Peyer's patch (tissue), 4 donors: Measurements from ENCODE around the gene KIF2A. TPM values are rescaled to one million over a fixed set of nuclear protein-coding genes. Genes with fewer than 3 reads are reported as not detected.

Source experiments
- DNase-seq, 3 donors: peaks; one replicate each; pipeline ENCODE4 v3.0.0-alpha.2; 2017 to 2019
- H3K27ac ChIP-seq, 4 donors: fragments of 200-600 bp; sonication (generic); one replicate each; pipeline ENCODE4 v1.5.1; 2016 to 2019
- H3K27me3 ChIP-seq, 2 donors: fragments of 200-600 bp; sonication (generic); one replicate each; pipeline ENCODE4 v1.5.1; 2019
- H3K36me3 ChIP-seq, 3 donors: fragments of 200-600 bp; sonication (generic); one replicate each; pipeline ENCODE4 v1.5.1; 2016 to 2019
- H3K4me1 ChIP-seq, 4 donors: fragments of 200-600 bp; sonication (generic); one replicate each; pipeline ENCODE4 v1.5.1; 2016 to 2019
- H3K4me3 ChIP-seq, 4 donors: fragments of 200-600 bp; sonication (generic); 1 replicate in 3 of 4; 2 replicates in 1 of 4; pipeline ENCODE4 v1.5.1; 2016 to 2019; ENCODE audit warnings: mild to moderate bottlenecking in 1 of 4
- H3K9me3 ChIP-seq, 4 donors: fragments of 200-600 bp; sonication (generic); one replicate each; pipeline ENCODE4 v1.5.1; 2016 to 2019; ENCODE audit warnings: mild to moderate bottlenecking in 1 of 4
- CTCF ChIP-seq, 6 experiments: fragments of 450-650 bp in 4 of 6; fragments of 200-600 bp in 2 of 6; sonication (generic) in 1 of 6; IDR thresholded peaks; one replicate each; pipeline ENCODE4 v1.5.1; 2017 to 2019; ENCODE audit warnings: antibody characterized with exemption in 6 of 6, mild to moderate bottlenecking in 3 of 6, moderate library complexity in 1 of 6
- POLR2A ChIP-seq, 2 donors: fragments of 450-650 bp; IDR thresholded peaks; one replicate each; pipeline ENCODE4 v1.5.1; 2017; ENCODE audit warnings: antibody characterized with exemption in 2 of 2, mild to moderate bottlenecking in 2 of 2, moderate library complexity in 2 of 2
- total RNA-seq, 4 donors: library from RNA; depleted of rRNA; stranded (reverse); fragments of >200 nt; gene quantifications; one replicate each; pipeline ENCODE4 v1.1.0, GENCODE V29; 2016

The KIF2A gene
- total RNA-seq, 4 donors from 2014 or later = 38.3 to 71.8 (median 41.6) TPM

- Histone ChIP-seq H3K9me3 (no peaks in the 10 kb centered on the region), H3K4me3 (no peak overlapping the region), H3K36me3 (peaks cover 0 to 73% (median 0%) of the 10 kb centered on the region in 3 donors), H3K27ac (no peak overlapping the region), H3K4me1 (no peaks in the 10 kb centered on the region), H3K27me3 (no peaks in the 10 kb centered on the region)
- TF ChIP-seq CTCF (IDR thresholded peaks at IDR 0.05) (no peak), POLR2A (IDR thresholded peaks at IDR 0.05) (no peak)
- DNase-seq = no peak
Observed at GRCh38 chr5:62395210-62395950, 89.4 kb downstream of the KIF2A start.

- no peak for TF ChIP-seq CTCF (IDR thresholded peaks at IDR 0.05)
- TF ChIP-seq POLR2A (IDR thresholded peaks at IDR 0.05) = peak in 1 of 2 donors; percentile 63
- Histone ChIP-seq H3K4me1 (peaks cover 0 to 10% (median 4%) of the 10 kb centered on the region in 4 donors), H3K27me3 (no peaks in the 10 kb centered on the region), H3K27ac (peak within 1 kb of the TSS; percentile 86 to 98 (median 94)), H3K9me3 (no peaks in the 10 kb centered on the region), H3K36me3 (peaks cover 0 to 14% (median 0%) of the 10 kb centered on the region in 3 donors), H3K4me3 (peak within 1 kb of the TSS; percentile 60 to 96 (median 82))
- DNase-seq = peak; percentile 94 to 98 (median 96)
Observed at GRCh38 chr5:62403411-62404250, 97.6 kb downstream of the KIF2A start, which contains the start of gene DIMT1. Gene DIMT1 (minus strand): TSS chr5:62403905. CDS start chr5:62403772, 133 bp downstream.

GRCh38 chr5:62412549-62413329, 106.7 kb downstream of the KIF2A start, which contains the start of gene IPO11:
Gene IPO11 (plus strand): TSS chr5:62412763. CDS start chr5:62437280, 24,517 bp downstream.
- peak within 1 kb of the TSS; percentile 38 to 80 (median 74) for H3K27ac ChIP-seq
- peak; percentile 44 to 66 for TF ChIP-seq POLR2A (IDR thresholded peaks at IDR 0.05)
- peak in 1 of 6 experiments; percentile 19 for TF ChIP-seq CTCF (IDR thresholded peaks at IDR 0.05)

GRCh38 chr5:62413711-62414110, 107.7 kb downstream of the KIF2A start:
- TF ChIP-seq CTCF (IDR thresholded peaks at IDR 0.05) (no peak), POLR2A (IDR thresholded peaks at IDR 0.05) (no peak)
- DNase-seq = no peak

More at GRCh38 chr5:62412549-62413329, 106.7 kb downstream of the KIF2A start, which contains the start of gene IPO11:
- Histone ChIP-seq H3K9me3 (no peaks in the 10 kb centered on the region), H3K4me3 (peak within 1 kb of the TSS; percentile 72 to 99 (median 90)), H3K4me1 (peaks cover 0 to 14% (median 3%) of the 10 kb centered on the region in 4 donors), H3K36me3 (no peaks in the 10 kb centered on the region), H3K27me3 (no peaks in the 10 kb centered on the region)
- DNase-seq = peak; percentile 93 to 99 (median 98)

More at GRCh38 chr5:62413711-62414110, 107.7 kb downstream of the KIF2A start:
- H3K36me3 ChIP-seq = no peaks in the 10 kb centered on the region
- no peaks in the 10 kb centered on the region for H3K27me3 ChIP-seq
- H3K4me3 ChIP-seq = peak overlapping the region in 2 of 4 donors; percentile 72 to 99
- peaks cover 0 to 14% (median 3%) of the 10 kb centered on the region in 4 donors for H3K4me1 ChIP-seq
- no peak overlapping the region for H3K27ac ChIP-seq
- H3K9me3 ChIP-seq = no peaks in the 10 kb centered on the region
